ENCODE data around the gene LTBR. TPM values are rescaled to one million over a fixed set of nuclear protein-coding genes. Genes with fewer than 3 reads are reported as not detected.
A peak's percentile ranks its signal among the peaks of the same experiment; 100 is the strongest.

Gene LTBR
- total RNA-seq, 1 experiment from 2014 or later = 4.8 TPM

DNA sequence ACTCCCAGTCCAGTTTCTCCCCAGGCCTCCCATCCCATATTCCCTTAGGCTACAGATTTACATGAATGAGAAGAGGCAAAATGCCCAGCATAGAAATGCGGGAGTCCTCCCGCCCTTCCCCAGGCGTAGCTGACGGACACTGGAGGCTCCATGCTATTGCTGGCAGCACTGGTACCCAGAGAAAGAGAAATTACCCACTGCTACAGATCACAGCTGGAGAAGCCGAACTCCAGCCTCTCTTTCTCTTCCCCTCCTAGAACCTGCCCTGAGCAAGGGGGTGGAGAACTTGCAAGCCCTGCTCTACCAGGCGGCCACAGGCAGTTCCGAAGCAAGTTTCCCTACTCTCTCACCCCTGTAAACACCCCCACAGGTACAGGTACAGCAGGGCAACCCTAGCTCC lies 3.6 kb downstream of the LTBR start:
- no peak overlapping the region for H4K91ac ChIP-seq (ENCODE audit: insufficient read length, low read depth, low read length)
- H3K4me2 ChIP-seq (ENCODE audit: insufficient read depth, insufficient read length, low read length) = no peak overlapping the region
- no peak overlapping the region for H2BK5ac ChIP-seq (ENCODE audit: insufficient read length, low read length)
- no peak overlapping the region for H2AK5ac ChIP-seq (ENCODE audit: insufficient read length, low read length)
- WGBS (ENCODE audit: extremely low coverage, insufficient read length, low lambda C conversion rate) = no CpG with 5 or more reads among the region's 7 CpGs
- no peak overlapping the region for H2BK12ac ChIP-seq (ENCODE audit: insufficient read length, low read depth, low read length)
- TF ChIP-seq, protein P1, sequence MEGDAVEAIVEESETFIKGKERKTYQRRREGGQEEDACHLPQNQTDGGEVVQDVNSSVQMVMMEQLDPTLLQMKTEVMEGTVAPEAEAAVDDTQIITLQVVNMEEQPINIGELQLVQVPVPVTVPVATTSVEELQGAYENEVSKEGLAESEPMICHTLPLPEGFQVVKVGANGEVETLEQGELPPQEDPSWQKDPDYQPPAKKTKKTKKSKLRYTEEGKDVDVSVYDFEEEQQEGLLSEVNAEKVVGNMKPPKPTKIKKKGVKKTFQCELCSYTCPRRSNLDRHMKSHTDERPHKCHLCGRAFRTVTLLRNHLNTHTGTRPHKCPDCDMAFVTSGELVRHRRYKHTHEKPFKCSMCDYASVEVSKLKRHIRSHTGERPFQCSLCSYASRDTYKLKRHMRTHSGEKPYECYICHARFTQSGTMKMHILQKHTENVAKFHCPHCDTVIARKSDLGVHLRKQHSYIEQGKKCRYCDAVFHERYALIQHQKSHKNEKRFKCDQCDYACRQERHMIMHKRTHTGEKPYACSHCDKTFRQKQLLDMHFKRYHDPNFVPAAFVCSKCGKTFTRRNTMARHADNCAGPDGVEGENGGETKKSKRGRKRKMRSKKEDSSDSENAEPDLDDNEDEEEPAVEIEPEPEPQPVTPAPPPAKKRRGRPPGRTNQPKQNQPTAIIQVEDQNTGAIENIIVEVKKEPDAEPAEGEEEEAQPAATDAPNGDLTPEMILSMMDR (conservative IDR thresholded peaks at IDR 0.05) = no peak
- no peak overlapping the region for H4K5ac ChIP-seq (ENCODE audit: insufficient read length, low read depth, low read length)
- no peak overlapping the region for H2BK15ac ChIP-seq (ENCODE audit: low read depth, low read length)
- Mint-ChIP-seq H3K4me1 (peaks cover 33 to 38% of the 10 kb centered on the region in 2 experiments), H3K4me3 (no peak overlapping the region), H3K27ac (no peak overlapping the region; a peak in 2 of 7 replicates), H3K27me3 (ENCODE audit: low read depth) (peaks cover 23% of the 10 kb centered on the region), H3K9me3 (no peaks in the 10 kb centered on the region), H3K36me3 (ENCODE audit: insufficient read depth in 1 of 3, low read depth in 3 of 3) (no peaks in the 10 kb centered on the region)
- H3K4me1 ChIP-seq (ENCODE audit: insufficient read depth, low read length) = peaks cover 2% of the 10 kb centered on the region; the same call in 1 of the 2 replicates
- no peak overlapping the region for H3K9ac ChIP-seq (ENCODE audit: extremely low read depth, insufficient read length, low read length)
- H3K27me3 ChIP-seq (ENCODE audit: insufficient read depth, low read length) = no peaks in the 10 kb centered on the region; the same call in 1 of the 2 replicates
- H3K56ac ChIP-seq (ENCODE audit: insufficient read length, low read depth, low read length) = no peak overlapping the region
- H3T11ph ChIP-seq (ENCODE audit: low read length) = no peak overlapping the region
- no peak overlapping the region for H2AFZ ChIP-seq (ENCODE audit: low read length)
- H3K18ac ChIP-seq (ENCODE audit: insufficient read length, low read depth, low read length) = no peak overlapping the region
- no peak overlapping the region for H3K14ac ChIP-seq (ENCODE audit: insufficient read depth, low read length)
- no peak overlapping the region for H3K27ac ChIP-seq (ENCODE audit: insufficient read length, low read depth, low read length)
- DNase-seq = peak; percentile 34
- H3K23me2 ChIP-seq (ENCODE audit: insufficient read length, low read depth, low read length, poor library complexity, severe bottlenecking) = no peaks in the 10 kb centered on the region
- no peak overlapping the region for H3K23ac ChIP-seq (ENCODE audit: insufficient read length, low read depth, low read length)
- no peaks in the 10 kb centered on the region for H3K79me1 ChIP-seq (ENCODE audit: insufficient read depth, low read depth, low read length, poor library complexity, severe bottlenecking)
- no peak overlapping the region for H4K8ac ChIP-seq (replicated peaks; ENCODE audit: insufficient read length, low read depth, low read length)
- H4K20me1 ChIP-seq (ENCODE audit: control insufficient read depth, insufficient read depth, insufficient read length) = no peaks in the 10 kb centered on the region
- H3K9me3 ChIP-seq (ENCODE audit: control insufficient read depth, low read depth, low read length) = no peaks in the 10 kb centered on the region
- no peak overlapping the region for H2BK120ac ChIP-seq (ENCODE audit: low read depth, low read length, poor library complexity, severe bottlenecking)
- H2BK20ac ChIP-seq (ENCODE audit: low read depth, low read length, poor library complexity, severe bottlenecking) = no peak overlapping the region
- H3K4ac ChIP-seq (ENCODE audit: low read depth, low read length) = no peak overlapping the region
- H3K79me2 ChIP-seq (ENCODE audit: insufficient read depth, low read length) = no peaks in the 10 kb centered on the region

Measured in H9 (cell line).